Central memory CD4-positive, alpha-beta T cell (primary cell): Measurements from ENCODE around the gene MSI2.

ENCODE experiments used
- DNase-seq: peaks from one replicate; pipeline ENCODE4 v3.0.0; 2022

MSI2 gene

GRCh38 chr17:57566721-57567120 lies 310.4 kb downstream of the MSI2 start:
- no peak for DNase-seq

DNA sequence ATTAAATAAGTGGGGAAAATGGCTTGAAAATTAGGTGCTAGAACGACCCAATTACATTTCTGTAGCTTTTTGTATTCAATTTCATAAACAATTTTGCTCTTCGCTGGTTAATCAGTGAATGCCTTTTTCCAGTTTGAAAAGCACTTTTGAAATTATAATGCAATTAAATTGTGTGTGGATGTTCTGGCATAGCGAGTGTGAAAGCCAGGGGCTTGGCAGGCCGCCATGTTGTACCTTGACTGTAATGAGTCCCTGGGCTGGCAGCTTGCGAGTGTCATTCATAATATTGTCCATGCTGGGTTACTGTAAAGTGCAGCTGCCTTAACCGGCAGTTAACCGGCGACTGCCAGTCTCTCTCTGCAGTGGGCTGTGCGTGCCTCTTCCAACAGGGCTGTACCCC lies 310.9 kb downstream of the MSI2 start:
- no peak for DNase-seq

- DNase-seq, result no peak
These were observed 312.0 kb downstream of the MSI2 start for GRCh38 chr17:57568340-57568739.

GRCh38 chr17:57569021-57569420 lies 312.7 kb downstream of the MSI2 start:
- no peak for DNase-seq

- no peak for DNase-seq
These were observed 313.5 kb downstream of the MSI2 start for GRCh38 chr17:57569853-57570252.

- DNase-seq, result no peak
These were observed 314.5 kb downstream of the MSI2 start for GRCh38 chr17:57570724-57571344.

DNA sequence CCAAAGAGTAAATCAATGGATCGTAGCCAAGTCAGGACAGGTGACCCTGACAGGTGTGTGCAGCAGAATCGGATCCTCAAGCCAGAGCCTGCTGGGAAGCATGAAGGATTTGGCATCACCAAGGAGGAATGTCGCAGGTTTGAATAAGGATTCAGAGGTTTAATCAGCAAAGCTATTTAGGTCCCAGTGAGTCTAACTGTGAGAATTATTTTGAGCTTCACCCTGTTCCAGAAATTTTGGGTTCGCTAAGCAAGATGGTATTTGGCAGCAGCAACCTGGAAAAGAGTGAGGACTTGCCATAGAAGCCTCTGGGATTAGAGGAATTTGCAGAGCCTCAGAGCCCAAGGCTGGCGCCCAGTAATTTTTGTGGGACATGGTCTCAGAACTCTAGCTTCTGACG lies 315.7 kb downstream of the MSI2 start:
- no peak for DNase-seq

DNA sequence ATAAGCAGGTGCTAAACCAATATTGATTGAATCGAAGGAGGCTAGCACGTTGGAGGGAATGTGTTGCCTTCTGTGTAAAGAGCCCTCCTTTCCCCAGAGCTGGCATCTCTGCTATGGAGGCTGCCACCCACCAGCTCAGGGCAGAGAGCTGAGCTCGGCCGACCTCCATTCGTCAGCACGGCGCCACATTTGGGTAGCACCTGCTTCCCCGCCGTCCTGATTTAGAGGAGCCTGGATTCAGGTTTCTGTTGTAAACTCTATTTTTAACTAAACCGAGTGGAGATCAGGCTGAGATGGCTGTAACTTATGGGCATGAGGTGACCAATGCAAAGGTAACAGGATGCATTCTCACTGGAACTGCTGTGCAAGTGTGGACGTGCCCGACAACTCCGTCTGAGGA lies 316.3 kb downstream of the MSI2 start:
- no peak for DNase-seq

- no peak for DNase-seq
These were observed 317.8 kb downstream of the MSI2 start for GRCh38 chr17:57574040-57574513.

DNA sequence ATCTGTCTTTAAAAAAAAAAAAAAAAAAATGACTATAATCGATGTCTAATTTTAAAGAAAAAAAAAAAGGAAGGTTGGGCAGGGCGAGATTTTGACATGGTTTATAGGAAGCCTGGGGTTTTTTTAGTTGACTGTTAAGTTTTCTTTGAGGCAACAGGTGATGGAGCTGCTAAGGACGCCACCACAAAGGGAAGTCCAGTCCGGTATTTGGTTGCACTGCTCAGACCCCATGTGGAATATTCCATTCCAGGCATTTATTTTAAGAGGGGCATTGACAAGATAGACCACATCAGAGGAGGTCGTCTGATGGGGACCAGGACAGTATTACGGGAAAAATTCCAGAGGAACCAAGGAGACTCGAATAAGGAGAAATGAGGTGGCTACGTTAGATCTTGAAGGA lies 320.4 kb downstream of the MSI2 start:
- DNase-seq, result no peak

DNA sequence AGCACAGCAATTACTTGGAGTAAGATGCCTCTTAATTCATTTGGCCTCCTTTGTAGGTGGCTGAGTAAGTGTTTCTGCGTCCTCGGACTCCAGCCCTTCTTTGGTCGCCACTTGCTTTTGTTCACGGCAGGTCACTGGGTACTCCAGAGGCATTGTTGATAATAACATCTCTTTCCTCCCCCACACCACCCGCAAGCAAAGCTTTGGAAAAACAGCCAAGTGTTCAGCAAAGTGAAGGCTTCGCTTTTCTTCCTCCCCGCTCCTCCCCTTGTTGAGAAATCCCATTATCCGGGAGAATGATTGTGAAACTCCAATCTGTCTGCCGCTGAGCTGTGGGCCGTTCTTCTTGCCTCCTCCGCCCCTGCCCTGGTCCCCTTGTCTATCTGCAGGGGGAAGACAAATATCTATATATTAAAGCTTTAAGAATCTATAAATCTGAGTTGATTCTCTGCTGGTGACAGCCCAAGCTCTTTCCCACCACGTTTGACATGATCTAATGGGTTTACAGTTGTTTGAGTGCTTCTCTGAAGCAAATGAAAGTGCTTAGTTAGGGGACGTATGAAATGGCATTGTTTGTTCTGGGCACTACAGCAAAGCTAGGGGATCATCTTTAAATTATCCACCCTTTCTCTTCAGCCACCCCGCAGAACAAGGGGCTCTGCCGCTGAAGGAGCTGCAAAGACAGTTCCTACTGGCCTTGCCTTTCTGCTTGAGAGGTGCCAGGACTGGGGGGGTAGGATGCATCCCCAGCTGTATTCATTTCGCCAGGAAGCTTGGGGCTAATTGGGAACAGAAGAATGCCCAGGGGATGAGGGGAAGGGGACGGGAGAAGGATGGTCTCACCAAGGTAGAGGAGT lies 321.7 kb downstream of the MSI2 start:
- DNase-seq, result no peak

- DNase-seq, result no peak
These were observed 322.4 kb downstream of the MSI2 start for GRCh38 chr17:57578608-57579225.

DNA sequence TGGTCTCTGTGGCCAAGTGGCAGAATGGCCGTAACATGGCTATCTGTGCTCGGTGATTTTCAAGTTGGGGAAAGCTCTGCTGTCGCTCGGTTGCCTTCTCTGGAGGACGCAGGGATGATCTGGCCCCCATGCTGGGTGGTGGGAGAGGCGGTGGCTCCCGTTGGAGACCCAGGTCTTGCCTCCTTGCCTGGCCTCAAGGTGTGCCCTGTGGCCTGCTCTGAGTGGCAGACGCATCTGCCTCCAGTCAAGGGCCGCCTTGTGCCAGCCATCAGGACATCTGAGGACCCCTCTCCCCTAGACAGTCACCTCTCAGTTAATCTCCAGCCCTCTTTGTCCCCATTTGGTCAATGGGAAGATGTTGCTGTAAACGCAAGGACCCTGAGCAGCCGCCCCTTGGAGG lies 322.9 kb downstream of the MSI2 start:
- DNase-seq, result no peak

GRCh38 chr17:57580055-57580739 lies 323.9 kb downstream of the MSI2 start:
- DNase-seq, result no peak

DNA sequence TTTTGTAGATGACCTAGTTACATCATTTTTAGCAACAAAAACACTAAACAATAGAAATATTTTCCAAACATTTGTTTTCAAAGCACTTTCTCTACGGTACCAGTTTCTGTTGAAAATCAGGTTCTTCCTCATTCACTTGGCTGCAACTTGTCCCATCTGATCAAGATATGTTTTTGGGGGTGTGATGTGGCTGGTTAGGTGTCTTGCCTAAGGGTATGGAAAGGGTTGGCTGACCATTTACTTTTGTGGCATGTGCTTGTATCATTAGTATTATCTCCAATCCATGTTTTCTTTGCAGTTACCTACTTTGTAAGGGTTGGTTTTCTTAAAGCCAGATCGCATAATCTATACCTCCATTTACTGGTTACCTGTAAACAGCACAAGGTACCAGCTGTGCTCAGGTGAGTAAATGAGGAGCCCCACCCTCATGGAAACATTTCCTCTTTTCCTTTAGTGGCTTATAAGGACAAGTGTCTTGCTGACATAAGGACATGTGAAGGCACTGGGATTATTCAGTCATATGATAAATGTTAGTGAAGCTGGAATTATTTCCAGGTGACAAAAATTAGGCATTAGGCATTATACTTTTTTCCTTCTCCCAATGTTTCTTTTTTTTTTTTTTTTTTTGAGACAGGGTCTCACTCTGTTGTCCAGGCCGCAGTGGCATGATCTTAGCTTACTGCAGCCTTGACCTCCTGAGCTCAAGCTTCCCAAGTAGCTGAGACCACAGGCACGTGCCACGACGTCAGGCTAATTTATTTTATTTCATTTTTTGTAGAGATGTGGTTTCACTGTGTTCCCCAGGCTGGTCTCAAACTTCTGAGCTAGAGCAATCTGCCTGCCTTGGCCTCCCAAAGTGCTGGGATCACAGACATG lies 326.8 kb downstream of the MSI2 start:
- no peak for DNase-seq

- no peak for DNase-seq
These were observed 327.8 kb downstream of the MSI2 start for GRCh38 chr17:57584050-57584551.

DNA sequence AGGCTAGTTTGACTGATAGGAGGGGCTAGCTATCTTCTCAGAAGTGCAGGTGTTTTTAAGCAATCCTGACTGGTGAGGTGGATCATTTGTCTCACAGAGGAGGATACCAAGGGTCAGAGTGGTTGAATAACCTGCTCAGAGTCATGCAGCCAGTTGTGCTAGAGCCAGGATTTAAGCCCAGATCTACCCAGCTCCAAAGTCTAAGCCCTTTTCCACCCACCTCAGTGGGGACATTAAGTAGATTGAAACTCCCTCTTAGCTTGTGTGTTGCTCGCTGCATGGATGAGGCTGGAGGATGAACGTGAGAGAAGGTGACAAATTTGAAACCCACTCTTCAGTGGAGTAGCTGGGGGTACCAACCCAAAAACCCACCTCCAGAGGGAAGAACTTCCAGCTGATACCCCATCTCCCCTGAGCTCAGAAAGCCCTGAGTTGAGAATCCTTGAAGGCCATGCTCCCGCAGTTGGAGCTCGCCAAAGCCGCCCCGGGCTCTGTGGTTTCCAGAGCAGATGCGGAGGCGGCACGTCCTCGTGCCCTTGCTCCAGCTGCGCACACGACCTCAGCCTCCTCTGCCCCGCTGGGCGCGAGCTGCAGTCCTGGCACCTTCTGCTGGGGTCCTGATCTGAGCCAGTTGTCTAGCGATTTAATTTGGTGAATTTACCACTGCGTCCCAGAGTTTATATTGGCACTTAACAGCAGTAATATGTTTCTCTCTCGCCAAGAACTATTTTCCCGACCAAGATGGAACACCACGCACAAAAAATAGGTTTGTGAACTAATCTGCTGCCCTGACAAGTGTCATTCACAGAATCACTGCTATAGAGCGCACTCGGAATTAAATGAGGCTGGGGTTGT lies 329.2 kb downstream of the MSI2 start:
- no peak for DNase-seq

DNA sequence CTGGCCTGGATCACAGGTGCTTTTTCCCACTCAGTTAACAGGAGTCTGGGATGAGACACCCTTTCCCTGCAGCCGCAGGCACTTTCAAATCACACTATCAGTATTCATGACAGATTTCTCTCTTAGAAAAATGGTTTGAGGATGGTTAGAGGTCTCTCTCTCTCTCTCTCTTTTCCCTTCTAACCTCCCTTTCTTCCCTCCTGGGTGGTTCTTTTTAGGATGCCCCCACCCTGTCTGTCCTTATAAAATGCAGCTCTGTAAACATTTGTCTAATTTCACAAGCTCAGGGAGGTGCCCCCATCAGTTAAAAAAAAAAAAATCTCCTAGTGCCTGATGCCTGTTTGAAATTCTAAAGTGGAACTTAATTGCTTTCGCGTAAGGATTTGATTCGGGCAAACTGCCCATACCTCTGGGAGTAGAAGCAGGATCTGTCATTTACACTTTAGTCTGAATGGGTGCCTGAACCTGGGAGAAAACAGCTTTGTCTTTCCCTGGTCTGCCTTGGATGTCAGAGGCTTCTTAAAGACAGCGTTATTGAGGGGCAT lies 329.9 kb downstream of the MSI2 start:
- no peak for DNase-seq

DNA sequence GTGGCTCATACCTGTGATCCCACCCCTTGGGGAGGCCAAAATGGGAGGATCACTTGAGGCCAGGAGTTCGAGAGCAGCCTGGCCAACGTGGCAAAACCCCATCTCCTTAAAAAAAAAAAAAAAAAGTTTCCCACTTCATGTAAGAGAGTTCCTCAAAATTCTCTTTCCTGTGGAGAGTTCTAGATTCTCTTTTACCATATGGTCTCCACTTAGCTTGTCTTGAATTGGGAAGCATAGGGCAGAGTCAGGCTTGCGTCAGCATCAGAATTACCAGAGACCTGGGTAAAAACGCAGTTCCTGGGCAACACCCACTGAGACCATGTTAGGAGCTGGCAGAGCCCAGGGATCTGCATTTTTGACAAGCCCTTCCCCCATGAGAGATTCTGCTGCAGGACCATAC lies 330.4 kb downstream of the MSI2 start:
- DNase-seq, result no peak

- DNase-seq, result no peak
These were observed 331.1 kb downstream of the MSI2 start for GRCh38 chr17:57587193-57587969.
